BE2C (cell line): ENCODE results near the gene PNPLA6.

Experiments used
- DNase-seq: peaks from one replicate; pipeline ENCODE4 v3.0.0-alpha.2; 2020
- H3K27me3 ChIP-seq: fragments of 250-450 bp; sonication (Bioruptor Pico); 2 replicates; pipeline ENCODE4 v1.5.1; 2020; ENCODE audit warnings: mild to moderate bottlenecking
- H3K36me3 ChIP-seq: fragments of 250-450 bp; sonication (Bioruptor Pico); 2 replicates; pipeline ENCODE4 v1.5.1; 2020; ENCODE audit warnings: mild to moderate bottlenecking
- H3K4me1 ChIP-seq: fragments of 250-450 bp; sonication (Bioruptor Pico); 2 replicates; pipeline ENCODE4 v1.5.1; 2020
- H3K4me3 ChIP-seq: 2 replicates; pipeline ENCODE4 v1.5.1; 2011; ENCODE audit warnings: low read depth, low read length
- H3K9me3 ChIP-seq: fragments of 250-450 bp; sonication (Bioruptor Pico); 2 replicates; pipeline ENCODE4 v1.5.1; 2020
- CTCF ChIP-seq: IDR thresholded peaks from 2 replicates; pipeline ENCODE4 v1.5.1; 2012; ENCODE audit warnings: mild to moderate bottlenecking, low read depth, low read length

The PNPLA6 gene

DNA sequence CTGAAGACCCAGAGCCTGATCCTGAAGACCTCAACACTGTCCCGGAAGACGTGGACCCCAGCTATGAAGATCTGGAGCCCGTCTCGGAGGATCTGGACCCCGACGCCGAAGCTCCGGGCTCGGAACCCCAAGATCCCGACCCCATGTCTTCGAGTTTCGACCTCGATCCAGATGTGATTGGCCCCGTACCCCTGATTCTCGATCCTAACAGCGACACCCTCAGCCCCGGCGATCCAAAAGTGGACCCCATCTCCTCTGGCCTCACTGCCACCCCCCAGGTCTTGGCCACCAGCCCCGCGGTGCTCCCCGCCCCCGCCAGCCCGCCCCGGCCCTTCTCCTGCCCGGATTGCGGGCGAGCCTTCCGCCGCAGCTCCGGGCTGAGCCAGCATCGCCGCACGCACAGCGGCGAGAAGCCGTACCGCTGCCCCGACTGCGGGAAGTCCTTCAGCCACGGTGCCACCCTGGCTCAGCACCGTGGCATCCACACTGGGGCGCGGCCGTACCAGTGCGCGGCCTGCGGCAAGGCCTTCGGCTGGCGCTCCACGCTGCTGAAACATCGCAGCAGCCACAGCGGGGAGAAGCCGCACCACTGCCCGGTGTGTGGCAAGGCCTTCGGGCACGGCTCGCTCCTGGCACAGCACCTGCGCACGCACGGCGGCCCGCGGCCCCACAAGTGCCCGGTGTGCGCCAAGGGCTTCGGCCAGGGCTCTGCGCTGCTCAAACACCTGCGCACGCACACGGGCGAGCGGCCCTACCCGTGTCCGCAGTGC, 16.0 kb upstream of the PNPLA6 start:
- H3K9me3 ChIP-seq, result no peaks in the 10 kb centered on the region
- no peaks in the 10 kb centered on the region for H3K36me3 ChIP-seq
- no peak for DNase-seq

GRCh38 chr19:7520131-7521051, 15.1 kb upstream of the PNPLA6 start:
- Histone ChIP-seq H3K27me3 (no peaks in the 10 kb centered on the region), H3K36me3 (no peaks in the 10 kb centered on the region), H3K4me1 (peaks cover 3% of the 10 kb centered on the region), H3K9me3 (no peaks in the 10 kb centered on the region), H3K4me3 (no peak overlapping the region)
- TF ChIP-seq CTCF, result no peak
- no peak for DNase-seq

More for the DNA sequence above, 16.0 kb upstream of the PNPLA6 start:
- no peak for TF ChIP-seq CTCF
- Histone ChIP-seq H3K27me3 (no peaks in the 10 kb centered on the region), H3K4me3 (no peak overlapping the region), H3K4me1 (peaks cover 8% of the 10 kb centered on the region)

DNA sequence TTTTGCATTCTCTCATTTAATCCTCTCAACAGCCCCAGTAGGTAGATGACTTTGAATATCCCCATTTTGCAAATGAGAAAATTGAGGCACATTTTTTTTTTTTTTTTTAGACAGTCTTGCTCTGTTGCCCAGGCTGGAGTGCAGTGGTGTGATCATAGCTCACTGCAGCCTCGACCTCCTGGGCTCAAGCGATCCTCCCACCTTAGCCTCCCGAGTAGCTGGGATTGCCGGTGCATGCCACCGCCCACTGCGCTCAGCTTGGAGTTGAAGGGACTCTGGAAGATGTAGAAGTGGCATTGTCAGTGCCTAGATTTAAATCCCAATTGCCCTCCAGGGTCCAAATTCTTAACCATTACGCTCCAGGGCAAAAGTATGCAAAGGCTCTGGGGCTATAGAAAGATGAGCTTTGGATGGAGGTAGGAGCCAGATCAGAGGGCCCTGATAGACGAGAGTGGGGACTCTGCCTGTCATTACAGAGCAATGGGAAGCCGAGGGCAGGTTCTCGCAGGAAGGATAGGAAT, 13.9 kb upstream of the PNPLA6 start:
- H3K4me3 ChIP-seq, result peak overlapping the region; percentile 85

DNA sequence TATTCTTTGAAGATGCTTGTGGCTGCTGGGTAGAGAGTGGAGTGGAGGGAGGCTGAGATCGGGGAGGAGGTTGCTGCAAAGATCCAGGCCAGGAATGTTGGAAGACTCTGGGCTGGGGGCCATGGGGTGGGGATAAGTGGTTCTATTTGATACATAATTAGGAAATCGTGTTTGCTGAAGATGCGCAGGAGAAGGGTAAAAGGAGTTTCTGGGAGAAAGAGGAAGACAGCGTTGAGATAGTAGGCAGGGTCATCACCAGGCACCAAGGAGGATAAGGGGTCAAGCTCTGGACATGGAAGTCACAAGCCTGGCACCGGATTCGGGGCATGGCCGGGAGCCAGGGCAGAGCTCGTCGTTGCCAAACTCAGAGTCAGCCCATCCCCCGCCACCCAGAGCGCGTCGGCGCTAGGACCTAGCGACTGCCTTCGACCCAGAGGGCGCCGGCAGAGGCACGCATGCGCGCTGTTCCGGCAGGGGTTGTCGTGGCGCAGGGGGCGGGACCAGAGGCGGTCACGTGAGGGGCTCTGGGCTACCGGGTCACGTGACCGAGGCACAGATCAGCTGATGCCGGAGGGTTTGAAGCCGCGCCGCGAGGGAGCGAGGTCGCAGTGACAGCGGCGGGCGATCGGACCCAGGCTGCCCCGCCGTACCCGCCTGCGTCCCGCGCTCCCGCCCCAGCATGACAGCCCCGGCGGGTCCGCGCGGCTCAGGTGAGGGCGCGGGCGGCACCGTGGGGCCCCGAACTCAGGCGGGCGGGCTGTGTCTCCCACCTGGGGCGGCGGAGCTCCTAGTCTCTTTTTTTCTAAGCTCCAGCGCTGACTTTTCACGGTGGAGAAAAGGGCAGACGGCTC, 13.2 kb upstream of the PNPLA6 start, which contains the start of gene MCOLN1:
TSS of gene MCOLN1 (plus strand) at position 553 of the 851 bp plus-strand sequence. CDS start at position 680, 127 bp downstream.
- Histone ChIP-seq H3K4me1 (no peaks in the 10 kb centered on the region), H3K36me3 (no peaks in the 10 kb centered on the region; the same call in 1 of the 2 replicates), H3K4me3 (peak within 1 kb of the TSS; percentile 85), H3K27me3 (no peaks in the 10 kb centered on the region), H3K9me3 (no peaks in the 10 kb centered on the region)
- peak; percentile 100 for DNase-seq
- no peak for TF ChIP-seq CTCF

More for the DNA sequence above, 13.9 kb upstream of the PNPLA6 start:
- no peaks in the 10 kb centered on the region; the same call in 1 of the 2 replicates for H3K36me3 ChIP-seq
- DNase-seq, result no peak
- no peaks in the 10 kb centered on the region for H3K27me3 ChIP-seq
- TF ChIP-seq CTCF, result no peak
- H3K4me1 ChIP-seq, result no peaks in the 10 kb centered on the region
- H3K9me3 ChIP-seq, result no peaks in the 10 kb centered on the region

- Histone ChIP-seq H3K9me3 (no peaks in the 10 kb centered on the region), H3K4me1 (no peaks in the 10 kb centered on the region), H3K36me3 (no peaks in the 10 kb centered on the region; the same call in 1 of the 2 replicates), H3K27me3 (no peaks in the 10 kb centered on the region), H3K4me3 (peak overlapping the region; percentile 85)
- DNase-seq, result no peak
- TF ChIP-seq CTCF, result no peak
Measured at GRCh38 chr19:7522923-7523667, 12.4 kb upstream of the PNPLA6 start.
